ENCODE results near the gene SNAP29. TPM values are rescaled to one million over a fixed set of nuclear protein-coding genes. Genes with fewer than 3 reads are reported as not detected.

SNAP29 gene
- 11.0 to 19.2 TPM (median 17.4 TPM) in 5 replicates for total RNA-seq (2022; extraction: Qiagen RNA extraction; ENCODE audit: low read depth)

DNA sequence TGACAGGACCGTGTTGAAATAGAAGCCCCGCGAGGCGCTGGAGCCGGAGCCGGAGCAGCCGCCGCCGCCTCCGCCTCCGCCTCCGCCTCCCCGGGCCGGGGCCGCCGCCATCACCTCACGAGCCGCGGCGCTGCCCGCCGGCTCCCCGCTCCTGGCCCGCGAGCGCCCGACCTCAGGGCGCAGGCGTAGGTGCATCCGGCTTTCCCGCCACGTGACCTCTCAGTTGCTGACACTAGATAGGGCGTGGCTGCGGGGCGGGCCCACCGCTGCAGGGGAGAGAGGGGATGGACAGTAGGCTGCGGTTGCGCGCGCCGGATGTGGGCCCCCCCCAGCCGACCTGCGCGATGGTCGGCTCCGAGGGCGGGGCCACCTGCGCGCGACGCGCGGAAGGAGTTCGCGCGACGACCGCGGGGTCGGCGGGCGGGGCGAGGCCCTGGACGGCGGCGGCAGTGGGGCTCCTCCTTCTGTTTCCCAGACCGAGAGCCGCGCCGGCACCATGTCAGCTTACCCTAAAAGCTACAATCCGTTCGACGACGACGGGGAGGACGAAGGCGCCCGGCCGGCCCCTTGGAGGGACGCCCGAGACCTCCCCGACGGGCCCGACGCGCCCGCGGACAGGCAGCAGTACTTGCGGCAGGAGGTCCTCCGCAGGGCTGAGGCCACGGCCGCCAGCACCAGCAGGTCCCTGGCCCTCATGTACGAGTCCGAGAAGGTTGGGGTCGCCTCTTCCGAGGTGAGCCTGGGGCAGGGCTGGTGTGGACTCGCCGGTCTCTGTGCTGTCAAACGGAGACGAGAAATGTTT, at the start of gene SNAP29, which contains the start of gene PI4KA:
Gene SNAP29, plus strand, starts transcription at position 393 of the 802 bp plus-strand sequence. Its CDS starts 104 bp downstream, at position 497.
Gene PI4KA, minus strand, starts transcription at position 197 of the 802 bp plus-strand sequence. Its CDS starts 86 bp downstream, at position 111.

DNA sequence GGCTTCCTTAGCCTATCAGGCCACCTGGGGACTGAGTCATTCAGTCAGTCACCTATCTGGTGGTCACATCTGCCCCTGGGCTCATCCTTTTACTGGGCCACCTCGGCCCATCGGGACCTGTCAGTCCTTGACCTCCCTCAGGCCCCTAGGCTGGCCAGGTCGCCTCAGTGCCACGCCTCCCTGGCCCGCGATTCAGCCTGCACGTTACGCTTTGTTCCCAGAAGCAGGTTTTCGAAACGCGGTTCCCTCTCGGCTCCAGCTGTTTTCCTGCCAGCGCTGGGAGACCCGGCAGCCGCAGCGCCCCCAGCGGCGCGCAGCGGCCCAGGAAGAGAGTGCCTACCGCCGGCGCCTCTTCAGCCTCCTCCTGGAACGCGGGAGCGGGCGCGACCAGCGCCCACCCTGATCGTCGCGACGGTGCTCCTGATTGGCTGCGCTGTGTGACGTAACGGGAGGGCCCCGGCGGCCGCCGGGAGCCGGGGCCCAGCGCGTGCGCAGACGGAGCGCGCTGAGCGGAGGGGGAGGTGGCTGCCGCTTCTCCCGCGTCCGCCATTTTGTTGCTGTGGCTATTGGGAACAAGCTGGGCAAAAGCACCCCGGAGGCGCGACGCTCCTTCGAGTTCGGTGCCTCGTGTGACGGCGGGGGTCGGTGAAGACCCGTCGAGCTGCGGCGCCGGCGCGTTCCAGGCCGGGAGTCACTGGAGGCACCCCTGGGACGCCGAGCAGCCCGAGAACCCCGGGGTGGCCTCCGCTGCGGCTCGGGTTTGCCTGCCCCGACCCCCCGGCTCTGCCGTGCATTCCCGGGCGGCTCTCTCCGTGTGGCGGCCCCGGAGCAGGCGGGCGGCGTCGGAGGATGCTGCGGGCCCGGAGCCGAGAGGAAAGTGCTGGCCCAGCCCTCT, 58.4 kb downstream of the SNAP29 start, which contains the start of gene CRKL:
Gene CRKL, plus strand, starts transcription at position 492 of the 895 bp plus-strand sequence. CDS start 528 bp downstream, outside the sequence.

Other genes with a start within 250 kb of the SNAP29 start
- 0.09 TPM in 1 of 5 replicates, not detected in the others for gene SERPIND1, start 84.9 kb upstream of the SNAP29 start, total RNA-seq (2022; extraction: Qiagen RNA extraction; ENCODE audit: low read depth)
- 17.7 to 21.8 TPM (median 18.8 TPM) in 5 replicates for gene PI4KA, start 196 bp upstream of the SNAP29 start, total RNA-seq (2022; extraction: Qiagen RNA extraction; ENCODE audit: low read depth)
- gene CRKL, start 58.4 kb downstream of the SNAP29 start, total RNA-seq (2022; extraction: Qiagen RNA extraction; ENCODE audit: low read depth), result 21.3 to 24.7 TPM (median 23.4 TPM) in 5 replicates
- 1.5 to 3.4 TPM (median 2.8 TPM) in 5 replicates for gene AIFM3, start 108.2 kb downstream of the SNAP29 start, total RNA-seq (2022; extraction: Qiagen RNA extraction; ENCODE audit: low read depth)
- gene LZTR1, start 123.3 kb downstream of the SNAP29 start, total RNA-seq (2022; extraction: Qiagen RNA extraction; ENCODE audit: low read depth), result 12.2 to 19.1 TPM (median 17.6 TPM) in 5 replicates
- 13.8 to 23.8 TPM (median 22.9 TPM) in 5 replicates for gene THAP7, start 143.1 kb downstream of the SNAP29 start, total RNA-seq (2022; extraction: Qiagen RNA extraction; ENCODE audit: low read depth)
- 0.58 to 1.2 TPM (median 0.79 TPM) in 5 replicates for gene P2RX6, start 156.2 kb downstream of the SNAP29 start, total RNA-seq (2022; extraction: Qiagen RNA extraction; ENCODE audit: low read depth)
- not detected in 5 replicates for gene SLC7A4, start 173.6 kb downstream of the SNAP29 start, total RNA-seq (2022; extraction: Qiagen RNA extraction; ENCODE audit: low read depth)
- not detected in 5 replicates for gene LRRC74B, start 186.9 kb downstream of the SNAP29 start, total RNA-seq (2022; extraction: Qiagen RNA extraction; ENCODE audit: low read depth)

All from A549 treated with GW870086 at 1 μM for 4 hours (cell line).